Gastrocnemius medialis (tissue), 4 donors: Measurements from ENCODE around the gene LRMDA.

Source experiments
- POLR2A ChIP-seq, 2 donors: fragments of 450-650 bp; IDR thresholded peaks; one replicate each; pipeline ENCODE4 v1.6.1; 2017; ENCODE audit warnings: antibody characterized with exemption in 2 of 2, mild to moderate bottlenecking in 2 of 2, moderate library complexity in 2 of 2
- TF ChIP-seq, protein P1 (sequence below), 5 experiments: fragments of 450-650 bp in 3 of 5; fragments of 200-600 bp in 2 of 5; sonication (generic) in 2 of 5; IDR thresholded peaks in 4 of 5; conservative IDR thresholded peaks in 1 of 5; 1 replicate in 4 of 5; 2 replicates in 1 of 5; pipeline ENCODE4 v1.5.1; 2016 to 2019; ENCODE audit warnings: antibody characterized with exemption in 5 of 5, mild to moderate bottlenecking in 3 of 5, moderate library complexity in 3 of 5

DNA sequence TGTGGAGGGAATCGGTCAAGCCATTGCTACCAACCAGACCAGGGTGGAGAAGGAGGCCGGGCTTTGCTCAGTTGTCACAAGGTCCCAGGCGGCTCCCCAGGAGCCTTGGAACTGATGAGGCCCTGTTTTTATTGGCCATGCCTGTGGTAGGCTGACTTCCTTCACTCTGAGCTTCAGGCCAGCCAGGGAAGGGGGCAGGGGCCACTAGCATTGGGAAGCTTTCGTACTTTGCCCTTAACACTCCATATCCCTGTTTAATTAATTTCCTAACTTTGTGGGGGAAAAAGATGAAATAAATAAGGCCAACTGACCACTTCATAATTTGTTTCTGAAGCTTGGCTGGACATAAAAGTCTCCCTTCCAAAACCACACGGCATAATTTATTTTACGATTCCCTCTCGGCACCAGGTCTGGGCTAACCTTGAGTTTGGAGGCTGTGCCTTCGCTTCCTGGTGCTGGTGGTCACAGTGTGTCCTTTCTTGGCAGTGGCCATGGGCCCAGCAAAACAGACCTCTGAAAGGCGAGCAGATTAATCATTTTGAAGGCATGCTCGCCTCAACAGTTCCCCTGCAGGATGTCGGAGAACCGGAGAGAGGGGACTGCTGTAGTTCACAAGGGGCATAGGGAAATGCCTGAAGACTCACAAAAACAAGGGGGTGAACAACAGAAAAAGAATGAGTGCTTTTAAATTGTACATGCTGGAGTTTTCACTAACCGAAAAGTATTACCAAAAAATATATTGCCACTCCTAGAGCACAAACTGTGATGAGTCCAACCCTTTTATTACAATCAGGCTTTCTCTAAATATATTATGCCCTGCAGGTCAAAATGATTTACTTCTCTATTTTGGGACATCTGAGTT lies 966.0 kb downstream of the LRMDA start:
- TF ChIP-seq, protein P1, sequence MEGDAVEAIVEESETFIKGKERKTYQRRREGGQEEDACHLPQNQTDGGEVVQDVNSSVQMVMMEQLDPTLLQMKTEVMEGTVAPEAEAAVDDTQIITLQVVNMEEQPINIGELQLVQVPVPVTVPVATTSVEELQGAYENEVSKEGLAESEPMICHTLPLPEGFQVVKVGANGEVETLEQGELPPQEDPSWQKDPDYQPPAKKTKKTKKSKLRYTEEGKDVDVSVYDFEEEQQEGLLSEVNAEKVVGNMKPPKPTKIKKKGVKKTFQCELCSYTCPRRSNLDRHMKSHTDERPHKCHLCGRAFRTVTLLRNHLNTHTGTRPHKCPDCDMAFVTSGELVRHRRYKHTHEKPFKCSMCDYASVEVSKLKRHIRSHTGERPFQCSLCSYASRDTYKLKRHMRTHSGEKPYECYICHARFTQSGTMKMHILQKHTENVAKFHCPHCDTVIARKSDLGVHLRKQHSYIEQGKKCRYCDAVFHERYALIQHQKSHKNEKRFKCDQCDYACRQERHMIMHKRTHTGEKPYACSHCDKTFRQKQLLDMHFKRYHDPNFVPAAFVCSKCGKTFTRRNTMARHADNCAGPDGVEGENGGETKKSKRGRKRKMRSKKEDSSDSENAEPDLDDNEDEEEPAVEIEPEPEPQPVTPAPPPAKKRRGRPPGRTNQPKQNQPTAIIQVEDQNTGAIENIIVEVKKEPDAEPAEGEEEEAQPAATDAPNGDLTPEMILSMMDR (IDR thresholded peaks at IDR 0.05 in 4 of 5, conservative IDR thresholded peaks at IDR 0.05 in 1 of 5), result no peak
- no peak for TF ChIP-seq POLR2A (IDR thresholded peaks at IDR 0.05)
